GM21423 (cell line): ENCODE results near the gene TIMP2.

Experiments used
- ATAC-seq: cut with Tn5 transposase; IDR thresholded peaks from one replicate; pipeline ENCODE4 v1.9.1; 2021; ENCODE audit warnings: mild to moderate bottlenecking, moderate library complexity; ENCODE audit not compliant: unreplicated experiment

TIMP2 gene

DNA sequence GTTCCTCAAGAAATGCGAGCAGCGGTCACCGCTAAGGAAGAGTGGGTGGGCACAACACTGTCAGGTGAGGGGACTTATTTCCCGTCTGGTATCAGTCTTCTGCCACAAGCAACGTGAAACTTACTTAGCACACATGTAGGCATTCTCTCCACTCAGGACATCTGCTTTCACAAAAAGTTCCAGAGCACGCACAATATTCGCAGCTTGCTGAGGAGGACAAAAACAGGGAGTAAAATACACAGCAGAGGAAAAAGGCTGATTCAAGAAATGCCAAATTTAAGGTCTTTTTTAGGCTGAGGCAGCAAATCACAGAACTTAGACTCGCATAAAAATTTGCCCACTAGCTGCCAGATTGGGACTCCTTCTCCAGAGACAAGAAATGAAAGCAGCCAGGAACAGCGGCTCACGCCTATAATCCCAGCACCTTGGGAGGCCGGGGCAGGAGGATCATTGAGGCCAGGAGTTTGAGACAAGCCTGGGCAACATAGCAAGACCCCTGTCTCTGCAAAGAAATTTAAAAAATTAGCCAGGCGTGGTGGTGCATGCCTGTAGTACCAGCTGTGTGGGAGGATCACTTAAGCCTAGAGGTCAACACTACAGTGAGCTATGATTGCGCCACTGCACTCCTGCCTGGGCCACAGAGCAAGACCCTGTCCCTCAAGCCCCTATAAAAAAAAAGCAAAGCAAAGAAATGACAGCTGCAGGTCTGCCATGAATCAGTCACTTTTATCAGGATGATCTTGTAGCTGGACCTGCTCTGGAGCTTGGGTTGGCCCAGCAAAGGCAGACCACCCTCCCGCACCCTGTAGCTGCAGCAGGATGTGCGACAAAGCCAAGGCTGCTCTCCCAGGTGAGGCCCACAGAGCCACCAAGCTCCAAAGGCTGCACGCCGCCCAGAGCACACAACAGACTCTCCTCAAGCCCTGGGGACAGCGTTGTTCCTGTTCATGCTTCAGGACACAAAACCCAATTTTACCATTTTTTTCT is 105.1 kb downstream of the TIMP2 start:
- ATAC-seq: no peak

DNA sequence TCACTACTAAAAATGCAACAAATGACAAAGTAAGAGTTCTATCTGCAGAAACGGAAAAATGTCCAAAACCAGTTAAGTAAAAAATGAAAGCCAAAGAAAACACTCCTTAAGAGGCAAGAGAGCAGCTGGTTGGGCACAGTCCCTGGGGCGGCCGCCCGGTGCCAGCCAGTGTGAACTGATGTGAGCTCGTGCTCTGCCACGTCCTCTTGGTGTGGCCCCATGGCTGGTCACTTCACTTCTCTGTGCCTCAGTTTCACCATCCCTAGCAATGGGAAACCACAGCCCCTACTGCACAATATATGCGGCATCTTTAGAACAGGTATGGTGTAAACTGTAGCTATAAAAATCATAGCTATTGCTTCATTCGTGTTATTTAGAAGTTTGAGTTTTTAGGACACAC is 105.8 kb downstream of the TIMP2 start:
- no peak for ATAC-seq

DNA sequence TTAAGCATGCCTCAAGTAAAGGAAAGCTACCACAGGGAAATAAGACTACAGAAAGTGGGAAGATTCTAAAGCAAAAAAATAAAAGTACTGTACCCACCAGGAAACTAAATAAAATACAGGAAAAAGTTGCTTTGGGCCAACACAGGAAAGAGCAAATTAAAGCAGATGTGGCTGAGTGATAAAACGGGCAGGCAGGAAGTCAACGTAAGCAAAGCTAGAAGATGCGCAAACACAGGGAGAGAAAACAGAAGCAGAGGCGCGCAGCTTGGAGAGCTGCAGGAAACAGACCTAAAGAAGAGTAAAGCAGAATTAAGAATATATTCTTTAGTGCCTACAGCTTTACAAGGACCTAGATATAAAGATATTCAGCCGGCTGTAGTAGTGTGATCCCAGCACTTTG is 106.3 kb downstream of the TIMP2 start:
- no peak for ATAC-seq

DNA sequence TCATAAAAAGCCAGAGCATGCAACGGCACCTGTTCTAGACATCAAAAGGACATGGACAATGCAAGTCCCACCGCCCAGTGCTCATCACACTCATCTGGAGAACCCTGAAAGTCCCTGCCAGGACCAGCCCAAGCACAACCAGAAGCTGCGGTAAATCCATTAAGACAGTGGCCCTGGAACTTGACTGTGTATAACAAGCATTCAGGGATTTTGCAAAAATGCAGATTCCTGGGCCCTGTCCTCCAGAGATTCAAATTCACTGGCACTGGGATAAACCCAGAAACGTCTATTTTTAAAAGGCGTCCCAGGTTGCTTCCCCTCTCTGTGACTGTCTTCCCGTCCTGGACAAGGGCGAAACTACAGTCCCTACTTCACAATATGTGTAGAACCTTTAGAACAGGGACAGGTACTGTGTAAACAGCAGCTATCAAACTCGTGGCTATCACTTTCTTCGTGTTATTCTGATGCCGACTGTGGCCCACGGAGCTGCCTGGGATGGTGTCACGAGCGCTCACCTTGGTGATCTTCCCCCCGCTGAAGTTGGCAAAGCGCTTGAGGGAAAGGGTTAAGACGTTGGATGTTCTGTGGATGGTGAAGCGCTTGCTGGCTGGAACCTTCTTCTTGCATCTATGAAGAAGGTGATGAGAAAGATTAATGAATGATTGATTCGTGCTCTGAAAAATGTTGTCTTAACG is 106.9 kb downstream of the TIMP2 start:
- ATAC-seq: no peak

DNA sequence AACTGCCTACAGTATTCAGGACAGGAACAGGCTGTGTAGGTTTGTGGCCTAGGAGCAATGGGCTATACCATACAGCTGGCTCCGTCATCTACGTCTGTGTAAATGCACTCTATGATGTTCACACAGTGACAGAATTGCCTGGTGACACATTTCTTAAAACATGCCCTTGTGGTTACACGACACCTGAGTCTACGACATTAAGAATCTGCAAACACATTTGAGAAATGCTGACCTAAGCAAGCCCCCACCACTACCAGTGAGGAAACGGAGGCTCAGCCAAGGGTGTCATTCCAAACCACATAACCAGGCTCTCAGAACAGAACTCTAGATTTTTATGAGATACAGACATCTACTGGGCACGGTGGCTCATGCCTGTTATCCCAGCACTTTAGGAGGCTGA is 108.1 kb downstream of the TIMP2 start:
- ATAC-seq: no peak

DNA sequence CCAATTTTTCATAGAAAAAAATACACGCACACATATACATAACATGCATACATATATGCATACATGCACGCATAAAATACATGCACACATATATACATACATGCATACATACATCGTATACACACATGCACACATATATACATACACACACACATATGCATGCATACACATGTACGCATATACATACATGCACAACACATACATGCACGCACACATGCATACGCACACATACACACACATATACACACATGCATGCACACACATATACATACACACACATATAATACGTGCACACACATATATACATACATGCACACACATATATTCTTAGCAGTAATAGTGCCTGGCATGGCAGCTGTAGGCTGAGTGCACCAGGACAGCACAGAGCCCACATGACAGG is 109.5 kb downstream of the TIMP2 start:
- ATAC-seq: no peak

DNA sequence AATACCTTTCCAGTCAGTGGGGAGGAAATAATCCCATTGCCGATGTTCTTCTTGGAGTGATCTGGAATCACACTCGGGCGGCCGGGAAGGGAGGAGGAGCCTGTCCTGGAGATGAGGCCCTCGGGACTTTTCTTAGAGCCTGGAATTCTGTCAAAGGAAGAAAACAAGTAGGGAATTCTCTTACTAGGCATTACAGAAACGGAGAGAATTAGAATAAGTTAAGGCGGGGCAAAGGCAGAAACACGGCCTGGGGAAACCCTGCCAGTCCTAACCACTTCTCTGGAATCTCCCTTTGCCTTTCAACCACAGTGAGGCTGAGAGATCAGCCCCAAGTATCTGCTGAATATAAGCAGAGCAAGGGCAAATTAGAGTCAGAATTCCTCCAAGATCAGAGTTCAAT is 112.3 kb downstream of the TIMP2 start:
- no peak for ATAC-seq

DNA sequence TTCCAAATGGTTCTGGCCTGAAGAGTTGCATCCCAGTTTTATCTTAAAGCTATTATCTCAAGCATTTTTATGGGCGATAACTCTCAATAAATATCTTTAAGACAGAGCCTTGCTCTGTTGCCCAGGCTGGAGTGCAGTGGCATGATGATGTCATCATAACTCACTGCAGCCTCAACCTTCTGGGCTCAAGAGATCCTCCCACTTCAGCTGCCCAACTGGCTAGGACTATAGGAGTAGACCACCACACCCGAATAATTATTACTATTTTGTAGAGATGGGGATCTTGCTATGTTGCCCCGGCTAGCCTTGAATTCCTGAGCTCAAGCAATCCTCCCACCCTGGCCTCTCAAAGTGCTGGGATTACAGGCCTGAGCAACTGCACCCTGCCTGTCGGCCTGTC is 117.0 kb downstream of the TIMP2 start:
- ATAC-seq: no peak

DNA sequence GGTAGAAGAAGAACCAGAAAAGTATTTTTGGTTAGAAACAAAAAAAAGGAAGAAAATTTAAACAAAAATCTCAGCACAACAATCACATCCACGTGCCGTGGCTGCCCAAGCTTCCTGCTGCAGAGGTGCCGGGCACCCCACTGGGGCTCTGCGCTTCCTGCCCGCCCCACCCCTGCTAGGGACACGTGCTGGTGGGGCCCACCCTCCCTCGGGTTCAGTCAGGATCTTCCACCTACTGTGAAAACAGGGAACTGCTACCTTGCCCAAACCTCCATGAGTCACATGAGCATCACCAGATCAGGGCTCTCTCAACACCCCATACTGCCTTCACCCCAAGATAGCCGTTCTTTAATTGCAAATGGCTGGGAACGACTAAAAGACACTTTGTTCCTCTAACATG is 118.7 kb downstream of the TIMP2 start:
- no peak for ATAC-seq

DNA sequence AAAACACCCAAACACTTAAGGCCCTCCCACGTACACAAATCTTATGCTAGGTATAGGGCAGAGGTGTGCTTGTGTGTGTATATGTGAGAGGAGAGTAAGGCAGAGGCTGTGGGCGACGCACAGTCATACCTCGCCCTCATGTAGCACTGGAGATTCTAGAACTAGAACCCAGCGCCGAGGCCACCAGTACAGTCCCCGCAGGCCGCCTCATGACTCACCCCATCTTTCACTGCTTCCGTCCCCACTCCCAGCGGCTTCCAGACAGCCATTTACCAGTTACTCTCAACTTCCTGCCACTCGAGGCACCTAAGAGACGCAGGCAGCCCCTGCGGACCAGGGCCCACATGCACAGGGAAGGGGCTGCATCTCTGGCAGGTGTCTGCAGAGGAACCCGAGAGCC is 119.9 kb downstream of the TIMP2 start:
- ATAC-seq: no peak

DNA sequence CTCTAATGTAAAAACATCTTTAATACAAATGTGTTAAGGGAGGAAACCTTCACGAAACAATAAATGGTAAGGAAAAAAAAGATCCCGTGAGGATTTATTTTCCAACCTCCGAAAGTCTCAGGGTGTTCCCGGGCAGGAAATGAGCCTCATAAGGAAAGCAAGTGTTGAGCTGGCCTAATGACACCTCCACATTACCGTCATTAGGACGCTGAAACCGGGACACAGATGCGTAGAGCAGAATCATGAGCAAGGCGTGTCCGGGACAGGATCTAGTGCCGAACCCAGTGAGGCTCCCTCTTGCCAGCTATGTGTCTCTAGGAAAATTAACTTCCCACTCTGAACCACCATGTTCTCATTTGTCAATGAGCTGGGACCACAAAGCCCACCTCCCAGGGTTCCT is 120.4 kb downstream of the TIMP2 start:
- no peak for ATAC-seq

DNA sequence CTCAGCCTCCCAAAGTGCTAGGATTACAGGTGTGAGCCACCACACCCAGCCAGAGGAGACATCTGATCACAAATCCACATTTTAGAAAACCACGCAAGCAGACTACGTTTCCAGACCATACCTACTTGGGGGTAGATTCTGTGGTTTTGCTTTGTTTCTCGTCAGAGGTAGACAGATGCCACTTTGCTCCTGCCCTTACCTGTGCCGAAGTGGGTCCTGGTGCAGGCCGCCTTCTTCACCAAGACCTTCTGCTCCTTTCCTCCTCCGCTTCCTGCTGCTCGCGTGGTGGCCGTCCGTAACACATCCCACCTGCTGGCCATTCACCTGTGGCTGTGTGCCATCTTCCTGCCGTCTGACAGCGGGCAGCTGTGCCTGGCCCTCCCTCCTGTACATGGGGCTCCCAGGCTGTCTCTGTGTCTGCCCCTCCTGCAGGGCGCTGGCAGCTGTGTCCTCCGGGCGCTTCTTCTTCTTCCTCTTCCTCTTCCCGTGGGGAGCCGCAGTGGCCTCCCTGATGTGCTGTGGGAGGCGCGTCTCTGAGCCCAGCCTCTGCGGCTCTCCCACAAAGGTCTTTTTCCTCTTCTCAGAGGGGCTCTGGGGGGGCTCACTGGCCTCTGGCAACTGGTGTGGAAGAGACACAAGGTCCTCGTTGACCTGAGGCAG is 121.9 kb downstream of the TIMP2 start:
- ATAC-seq: no peak
